Duodenal mucosa (tissue), 2 donors: Measurements from ENCODE around the gene VSIG10L2.

Experiments
- H3K27ac ChIP-seq: one replicate; pipeline ENCODE4 v1.7.0; 2013; ENCODE audit warnings: low read depth, low read length
- H3K27me3 ChIP-seq, 2 donors: one replicate each; pipeline ENCODE4 v1.7.0; 2013; ENCODE audit warnings: low read length in 2 of 2, control low read depth in 1 of 2; ENCODE audit not compliant: insufficient read depth in 2 of 2, control insufficient read depth in 1 of 2
- H3K36me3 ChIP-seq, 2 donors: one replicate each; pipeline ENCODE4 v1.7.0; 2013; ENCODE audit warnings: low read length in 2 of 2, control low read depth in 1 of 2; ENCODE audit not compliant: insufficient read depth in 2 of 2, control insufficient read depth in 1 of 2
- H3K4me1 ChIP-seq, 2 donors: one replicate each; pipeline ENCODE4 v1.7.0; 2013; ENCODE audit warnings: low read length in 2 of 2, control low read depth in 1 of 2; ENCODE audit not compliant: insufficient read depth in 2 of 2, control insufficient read depth in 1 of 2
- H3K4me3 ChIP-seq, 2 donors: one replicate each; pipeline ENCODE4 v1.7.0; 2013; ENCODE audit warnings: low read length in 2 of 2, low read depth in 1 of 2
- H3K9ac ChIP-seq, 2 donors: one replicate each; pipeline ENCODE4 v1.7.0; 2013; ENCODE audit warnings: low read length in 2 of 2, low read depth in 1 of 2
- H3K9me3 ChIP-seq, 2 donors: one replicate each; pipeline ENCODE4 v1.7.0; 2013; ENCODE audit warnings: low read length in 2 of 2, control low read depth in 1 of 2; ENCODE audit not compliant: control insufficient read depth in 1 of 2

Gene VSIG10L2

GRCh38 chr11:125916683-125917347, 29.0 kb upstream of the VSIG10L2 start:
- no peak overlapping the region for H3K27ac ChIP-seq
- H3K27me3 ChIP-seq = no peaks in the 10 kb centered on the region
- H3K9me3 ChIP-seq = no peaks in the 10 kb centered on the region
- H3K4me3 ChIP-seq = no peak overlapping the region
- H3K36me3 ChIP-seq = no peaks in the 10 kb centered on the region
- no peak overlapping the region for H3K9ac ChIP-seq
- peaks cover 6 to 12% of the 10 kb centered on the region in 2 donors for H3K4me1 ChIP-seq

GRCh38 chr11:125918140-125918840, 27.6 kb upstream of the VSIG10L2 start:
- no peak overlapping the region for H3K9ac ChIP-seq
- H3K4me1 ChIP-seq = peaks cover 6 to 12% of the 10 kb centered on the region in 2 donors
- H3K27ac ChIP-seq = no peak overlapping the region

GRCh38 chr11:125921042-125921441, 24.8 kb upstream of the VSIG10L2 start:
- Histone ChIP-seq H3K27ac (no peak overlapping the region), H3K4me1 (peaks cover 26% of the 10 kb centered on the region in 2 donors), H3K9me3 (no peaks in the 10 kb centered on the region), H3K36me3 (no peaks in the 10 kb centered on the region), H3K27me3 (no peaks in the 10 kb centered on the region), H3K9ac (no peak overlapping the region), H3K4me3 (no peak overlapping the region)

More at GRCh38 chr11:125918140-125918840, 27.6 kb upstream of the VSIG10L2 start:
- Histone ChIP-seq H3K9me3 (no peaks in the 10 kb centered on the region), H3K36me3 (no peaks in the 10 kb centered on the region), H3K4me3 (no peak overlapping the region), H3K27me3 (no peaks in the 10 kb centered on the region)

GRCh38 chr11:125922156-125922555, 23.7 kb upstream of the VSIG10L2 start:
- peaks cover 0 to 3% of the 10 kb centered on the region in 2 donors for H3K27me3 ChIP-seq
- H3K9me3 ChIP-seq = no peaks in the 10 kb centered on the region
- no peak overlapping the region for H3K4me3 ChIP-seq
- no peaks in the 10 kb centered on the region for H3K36me3 ChIP-seq
- no peak overlapping the region for H3K27ac ChIP-seq
- no peak overlapping the region for H3K9ac ChIP-seq
- peaks cover 22% of the 10 kb centered on the region in 2 donors for H3K4me1 ChIP-seq

- H3K4me1 ChIP-seq = peaks cover 17 to 22% of the 10 kb centered on the region in 2 donors
- no peak overlapping the region for H3K27ac ChIP-seq
- H3K4me3 ChIP-seq = no peak overlapping the region
- H3K36me3 ChIP-seq = no peaks in the 10 kb centered on the region
- no peak overlapping the region for H3K9ac ChIP-seq
- no peaks in the 10 kb centered on the region for H3K9me3 ChIP-seq
- H3K27me3 ChIP-seq = peaks cover 0 to 3% of the 10 kb centered on the region in 2 donors
These were observed 22.7 kb upstream of the VSIG10L2 start for GRCh38 chr11:125923012-125923579.

GRCh38 chr11:125923633-125924032, 22.2 kb upstream of the VSIG10L2 start:
- H3K27ac ChIP-seq = no peak overlapping the region
- peaks cover 0 to 3% of the 10 kb centered on the region in 2 donors for H3K27me3 ChIP-seq
- no peak overlapping the region for H3K4me3 ChIP-seq
- H3K9me3 ChIP-seq = no peaks in the 10 kb centered on the region
- H3K4me1 ChIP-seq = peaks cover 17 to 22% of the 10 kb centered on the region in 2 donors
- H3K9ac ChIP-seq = no peak overlapping the region
- H3K36me3 ChIP-seq = no peaks in the 10 kb centered on the region

GRCh38 chr11:125924384-125925007, 21.3 kb upstream of the VSIG10L2 start:
- Histone ChIP-seq H3K9me3 (no peaks in the 10 kb centered on the region), H3K36me3 (no peaks in the 10 kb centered on the region), H3K27me3 (peaks cover 0 to 3% of the 10 kb centered on the region in 2 donors), H3K27ac (no peak overlapping the region), H3K9ac (no peak overlapping the region), H3K4me3 (no peak overlapping the region), H3K4me1 (peaks cover 17 to 22% of the 10 kb centered on the region in 2 donors)

GRCh38 chr11:125925247-125925740, 20.6 kb upstream of the VSIG10L2 start:
- Histone ChIP-seq H3K9me3 (no peaks in the 10 kb centered on the region), H3K9ac (no peak overlapping the region), H3K27me3 (peaks cover 0 to 3% of the 10 kb centered on the region in 2 donors), H3K36me3 (no peaks in the 10 kb centered on the region), H3K27ac (no peak overlapping the region), H3K4me3 (no peak overlapping the region), H3K4me1 (peaks cover 17 to 22% of the 10 kb centered on the region in 2 donors)

- Histone ChIP-seq H3K27ac (no peak overlapping the region), H3K36me3 (no peaks in the 10 kb centered on the region), H3K9me3 (no peaks in the 10 kb centered on the region), H3K9ac (no peak overlapping the region), H3K27me3 (peaks cover 0 to 3% of the 10 kb centered on the region in 2 donors), H3K4me3 (no peak overlapping the region), H3K4me1 (peaks cover 17 to 22% of the 10 kb centered on the region in 2 donors)
These were observed 20.0 kb upstream of the VSIG10L2 start for GRCh38 chr11:125925804-125926203.

GRCh38 chr11:125926682-125927081, 19.2 kb upstream of the VSIG10L2 start:
- Histone ChIP-seq H3K4me3 (no peak overlapping the region), H3K27ac (no peak overlapping the region), H3K4me1 (peaks cover 15 to 22% of the 10 kb centered on the region in 2 donors), H3K36me3 (no peaks in the 10 kb centered on the region), H3K9ac (no peak overlapping the region), H3K9me3 (no peaks in the 10 kb centered on the region), H3K27me3 (peaks cover 0 to 3% of the 10 kb centered on the region in 2 donors)
